Fibroblast of the conjunctiva (primary cell): Measurements from ENCODE around the gene SLC45A1.
"Not testable (repeated sequence)": the region's sequence is repeated elsewhere in the genome, so short reads cannot be mapped to it uniquely, and the experiment has no call there.

ENCODE experiments used
- DNase-seq: peaks from one replicate; pipeline ENCODE4 v3.0.0-alpha.2; 2010; ENCODE audit warnings: low read depth

SLC45A1 gene

GRCh38 chr1:8317647-8318381, at the start of gene SLC45A1:
TSS of gene SLC45A1 (plus strand) at chr1:8318114. CDS start at chr1:8324330, 6,216 bp downstream.
- DNase-seq = no peak

GRCh38 chr1:8273036-8273435, 44.9 kb upstream of the SLC45A1 start:
- DNase-seq = no peak

GRCh38 chr1:8274352-8274751, 43.6 kb upstream of the SLC45A1 start:
- DNase-seq = no peak

DNA sequence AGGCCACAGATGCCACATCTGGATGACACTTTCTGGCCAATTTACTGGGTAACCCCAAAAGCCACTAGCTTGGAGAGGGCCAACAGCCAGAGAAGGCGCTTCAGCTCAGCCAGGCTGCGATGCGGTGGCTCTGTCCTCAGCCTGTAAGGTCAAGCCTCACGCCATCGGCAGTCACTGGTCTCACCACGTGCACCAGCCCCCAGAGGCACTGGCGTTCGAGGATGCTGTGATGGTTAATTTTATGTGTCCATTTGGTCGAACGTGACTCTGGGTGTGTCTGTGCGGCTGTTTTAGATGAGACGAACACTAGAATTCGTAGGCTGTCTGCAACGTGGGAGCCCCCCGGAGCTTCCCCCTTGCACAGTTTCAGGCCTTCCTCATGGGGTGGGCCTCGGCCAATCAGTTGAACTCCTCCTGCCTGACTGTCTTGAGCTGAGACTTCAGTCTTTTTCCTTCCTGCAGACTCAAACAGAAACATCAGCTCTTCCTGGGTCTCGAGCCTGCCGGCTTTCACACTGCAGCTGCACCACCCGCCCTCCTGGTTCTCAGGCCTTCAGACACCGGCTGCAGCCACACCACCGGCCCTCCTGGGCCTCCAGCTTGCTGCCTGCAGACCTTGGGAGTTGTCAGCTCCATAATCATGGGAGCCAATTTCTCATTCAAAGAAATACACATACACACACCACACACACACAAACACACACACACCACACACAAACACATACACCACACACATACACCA, 41.6 kb upstream of the SLC45A1 start:
- DNase-seq = no peak

DNA sequence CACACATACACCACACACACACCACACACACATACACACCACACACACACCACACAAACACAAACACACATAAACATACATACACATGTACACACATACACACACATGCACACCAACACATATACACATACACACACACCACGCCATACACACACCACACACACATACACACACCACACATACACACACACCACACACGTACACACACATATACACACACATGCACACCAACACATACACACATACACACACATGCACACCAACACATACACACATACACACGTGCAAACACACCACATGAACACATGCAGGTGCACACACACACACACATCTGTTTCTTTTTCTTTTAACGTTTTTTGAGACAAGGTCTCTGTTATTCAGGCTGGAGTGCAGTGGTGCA, 41.0 kb upstream of the SLC45A1 start:
- DNase-seq = no peak

DNA sequence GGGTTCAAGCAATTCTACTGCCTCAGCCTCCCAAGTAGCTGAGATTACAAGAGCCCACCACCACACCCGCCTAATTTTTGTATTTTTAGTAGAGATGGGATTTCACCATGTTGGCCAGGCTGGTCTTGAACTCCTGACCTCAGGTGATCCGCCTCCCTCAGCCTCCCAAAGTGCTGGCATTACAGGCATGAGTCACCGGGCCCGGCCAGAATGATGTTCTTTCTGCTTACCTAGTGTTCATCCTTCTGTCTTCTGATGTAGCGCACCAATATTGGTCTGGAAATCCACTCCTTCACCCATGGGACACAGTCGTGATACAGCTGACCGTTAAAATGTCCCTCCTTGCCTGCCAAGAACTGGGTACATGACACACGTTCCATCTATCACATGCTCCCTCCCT, 39.2 kb upstream of the SLC45A1 start:
- DNase-seq = not testable (repeated sequence)

GRCh38 chr1:8281843-8282509, 35.9 kb upstream of the SLC45A1 start:
- no peak for DNase-seq

DNA sequence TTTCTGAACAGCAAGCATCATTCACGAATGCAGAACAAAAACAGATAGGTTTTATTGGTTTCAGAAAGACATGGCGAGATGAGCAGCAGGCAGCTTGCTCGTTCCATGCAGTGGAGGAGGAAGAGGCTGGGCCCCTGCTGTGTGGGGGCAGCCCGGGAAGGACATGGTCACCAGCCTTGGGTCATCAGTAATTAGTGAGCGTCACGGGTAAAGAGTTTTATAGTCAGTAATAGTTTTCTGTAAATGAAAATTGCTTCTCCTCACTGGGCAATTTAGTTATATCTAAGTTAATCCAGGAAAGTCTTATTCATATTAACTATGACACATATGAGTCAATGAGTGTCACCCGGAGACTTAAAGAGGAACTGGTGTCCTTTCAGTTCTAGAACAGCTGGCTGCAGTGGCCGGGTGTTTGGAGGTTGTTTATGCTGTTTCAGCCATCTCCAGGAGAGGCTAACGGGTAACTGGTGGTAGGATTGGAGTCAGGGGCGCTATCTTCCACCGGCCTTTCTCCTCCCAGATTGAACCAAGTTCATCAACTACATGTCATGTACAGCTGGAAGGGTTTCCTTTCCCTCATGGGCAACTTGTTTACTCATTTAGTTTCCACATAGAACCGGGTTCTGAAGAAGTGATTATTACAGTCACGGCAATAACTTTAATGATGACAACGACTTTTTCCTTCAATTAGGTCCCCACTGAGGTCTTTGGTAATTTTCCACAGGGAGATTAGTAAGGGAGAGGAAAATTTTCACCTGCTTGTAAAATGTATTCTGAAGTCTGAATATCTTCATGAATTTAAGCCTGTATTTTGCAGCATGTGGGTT, 34.6 kb upstream of the SLC45A1 start:
- DNase-seq = no peak

DNA sequence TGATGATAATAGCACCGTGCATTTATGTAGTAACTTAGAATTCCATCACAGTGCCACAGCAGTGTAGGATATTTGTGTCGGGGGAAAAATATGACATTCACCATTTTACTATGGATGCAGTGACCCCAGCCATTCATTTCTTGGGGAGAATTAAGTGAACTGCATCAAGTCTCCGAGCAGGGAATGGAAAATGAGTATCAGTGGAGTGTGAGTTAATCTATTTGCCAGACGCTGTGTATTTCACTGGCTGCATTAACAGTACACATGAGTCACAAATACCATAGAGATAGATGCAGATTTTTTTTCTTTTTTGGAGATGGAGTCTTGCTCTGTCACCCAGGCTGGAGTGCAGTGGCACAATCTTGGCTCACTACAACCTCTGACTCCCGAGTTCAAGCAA, 33.8 kb upstream of the SLC45A1 start:
- DNase-seq = peak; percentile 13

GRCh38 chr1:8285103-8285502, 32.8 kb upstream of the SLC45A1 start:
- no peak for DNase-seq

DNA sequence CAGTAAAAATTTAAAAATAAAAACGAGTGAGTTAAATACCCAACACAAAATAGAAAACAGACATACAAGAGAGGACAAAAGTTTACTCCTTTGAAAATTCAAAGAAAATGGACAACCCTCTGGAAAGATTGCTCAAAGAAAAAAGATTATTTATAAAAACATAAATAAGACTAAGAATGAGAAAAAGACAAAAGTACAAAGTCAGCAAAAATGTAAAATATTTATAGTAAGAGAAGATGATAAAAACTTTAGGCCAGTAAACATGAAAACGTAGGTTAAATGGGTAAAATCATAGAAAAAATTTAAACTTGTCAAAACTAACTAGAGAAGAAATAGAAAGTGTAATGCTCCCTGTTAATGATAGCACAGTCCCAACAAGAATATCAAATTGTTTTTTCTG, 31.9 kb upstream of the SLC45A1 start:
- no peak for DNase-seq

DNA sequence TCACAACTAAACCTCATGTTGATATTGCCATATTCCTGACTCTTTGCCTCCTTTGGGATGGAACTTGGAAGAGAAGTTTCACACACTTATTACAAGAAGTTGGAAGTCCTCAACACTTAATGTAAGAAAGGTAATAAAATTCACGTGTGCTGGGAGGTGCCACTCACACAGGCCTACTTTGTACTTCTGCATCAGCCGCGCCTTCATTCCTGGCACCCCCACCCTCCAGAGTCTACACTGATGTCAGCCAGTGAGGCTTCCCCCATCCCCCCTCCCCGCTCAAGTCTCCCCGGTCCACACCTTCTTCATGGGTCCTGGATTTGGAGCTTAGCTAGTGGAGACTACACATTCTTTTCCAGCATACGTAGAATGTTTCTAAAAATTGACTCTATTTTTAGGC, 24.8 kb upstream of the SLC45A1 start:
- DNase-seq = no peak

DNA sequence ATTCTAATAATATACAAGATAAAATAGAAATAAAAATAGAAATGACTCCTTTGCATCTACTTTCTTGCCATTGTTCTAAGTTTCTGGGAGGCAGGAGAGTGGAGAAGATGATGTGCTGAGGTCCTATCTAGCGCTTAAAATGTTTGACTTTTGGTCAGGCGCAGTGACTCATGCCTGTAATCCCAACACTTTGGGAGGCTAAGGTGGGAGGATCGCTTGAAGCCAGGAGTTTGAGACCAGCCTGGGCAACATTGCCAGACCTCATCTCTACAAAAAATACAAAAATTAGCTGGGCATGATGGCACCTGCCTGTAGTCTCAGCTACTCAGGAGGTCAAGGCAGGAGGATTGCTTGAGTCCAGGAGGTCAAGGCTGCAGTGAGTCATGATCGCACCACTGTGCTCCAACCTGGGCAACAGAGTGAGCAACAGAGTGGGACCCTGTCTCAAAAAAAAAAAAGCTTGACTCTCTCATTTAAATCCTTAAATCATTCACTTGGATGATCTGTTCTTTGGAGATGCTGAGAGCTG, 24.2 kb upstream of the SLC45A1 start:
- no peak for DNase-seq

DNA sequence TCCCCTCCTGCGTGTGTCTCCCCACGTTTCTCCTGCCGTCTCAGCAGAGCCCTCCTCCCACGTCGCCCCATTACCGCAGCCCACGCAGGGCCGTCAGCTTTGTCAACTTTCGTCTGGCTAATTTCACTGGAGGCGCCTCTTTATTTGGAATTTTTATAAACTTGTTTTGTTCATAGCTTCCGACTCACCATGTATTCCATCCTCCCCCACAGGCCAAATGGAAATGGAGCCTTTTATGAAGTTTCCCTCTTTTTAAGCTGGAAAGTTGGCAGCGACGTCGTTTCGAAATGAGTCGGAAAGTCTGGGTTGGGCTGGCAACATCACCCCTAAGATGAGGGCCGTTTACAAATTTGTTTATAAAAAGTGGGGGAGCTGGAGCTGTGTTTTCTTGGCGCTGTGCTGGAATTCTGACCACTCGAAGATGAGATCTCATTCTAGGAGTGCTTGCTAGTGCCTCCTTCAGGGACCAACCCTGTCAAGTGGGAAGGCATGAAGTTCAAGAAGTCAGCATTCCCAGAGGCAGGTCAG, 23.7 kb upstream of the SLC45A1 start:
- DNase-seq = no peak

GRCh38 chr1:8297245-8297644, 20.7 kb upstream of the SLC45A1 start:
- DNase-seq = no peak

GRCh38 chr1:8299963-8300362, 18.0 kb upstream of the SLC45A1 start:
- no peak for DNase-seq

DNA sequence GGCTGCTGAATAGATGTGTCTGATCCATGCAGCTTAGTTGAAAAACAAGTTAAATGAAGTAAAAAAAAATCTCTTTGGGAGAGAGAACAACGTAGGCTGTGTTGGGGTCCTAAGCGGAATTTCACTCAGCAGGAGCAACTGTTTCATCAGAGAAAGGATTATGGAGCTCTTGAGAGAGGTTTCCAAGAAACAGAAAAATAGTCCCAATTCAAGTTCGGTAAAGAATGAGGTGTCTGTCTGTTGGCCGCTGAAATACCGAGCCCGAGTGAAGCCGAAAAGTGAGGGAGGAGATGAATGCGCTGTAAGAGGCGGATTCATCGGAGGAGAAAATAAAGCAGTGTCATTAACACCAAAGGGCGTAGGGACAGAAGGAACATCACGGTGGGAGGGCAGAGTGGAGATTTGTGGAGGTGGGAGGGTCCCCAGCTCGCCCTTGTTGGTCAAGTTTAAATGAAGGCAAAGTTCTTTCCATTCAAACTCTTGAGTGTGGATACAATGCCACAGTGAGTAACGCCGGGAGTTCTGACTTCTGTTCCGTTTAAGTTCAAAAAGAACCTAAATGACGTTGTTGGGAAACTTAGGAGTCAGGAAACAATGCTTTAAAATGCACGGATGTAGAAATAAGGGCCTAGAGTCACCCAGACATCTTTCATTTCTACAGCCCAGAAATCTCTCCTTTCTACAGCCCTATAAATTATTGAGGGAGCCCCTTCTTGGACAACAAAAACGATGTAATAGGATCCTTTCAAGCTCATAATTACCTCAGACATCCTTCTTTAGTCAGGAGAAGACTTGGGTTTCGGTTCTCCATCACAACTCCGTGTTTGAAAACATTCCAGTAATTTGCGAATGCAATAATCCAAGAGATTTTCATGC, 15.6 kb upstream of the SLC45A1 start:
- DNase-seq = no peak

GRCh38 chr1:8303141-8303540, 14.8 kb upstream of the SLC45A1 start:
- DNase-seq = no peak

DNA sequence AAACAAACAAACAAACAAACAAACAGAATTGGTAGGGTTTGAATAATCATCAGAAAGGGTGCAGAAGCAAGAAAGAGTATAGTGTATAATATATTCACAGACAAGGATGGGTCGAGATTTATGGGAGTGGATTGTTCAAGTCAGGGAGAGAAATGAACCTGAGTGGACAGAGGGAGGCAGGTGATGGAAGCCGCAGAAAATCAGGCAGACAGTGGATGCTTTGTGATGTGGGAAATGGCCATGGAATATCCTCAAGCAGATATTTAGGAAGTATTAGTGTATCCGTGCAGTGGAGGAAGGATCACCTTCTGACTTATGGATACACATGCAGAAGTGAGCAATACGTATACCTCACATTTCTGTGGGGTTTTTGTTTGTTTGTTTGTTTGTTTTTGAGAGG, 14.0 kb upstream of the SLC45A1 start:
- DNase-seq = no peak

DNA sequence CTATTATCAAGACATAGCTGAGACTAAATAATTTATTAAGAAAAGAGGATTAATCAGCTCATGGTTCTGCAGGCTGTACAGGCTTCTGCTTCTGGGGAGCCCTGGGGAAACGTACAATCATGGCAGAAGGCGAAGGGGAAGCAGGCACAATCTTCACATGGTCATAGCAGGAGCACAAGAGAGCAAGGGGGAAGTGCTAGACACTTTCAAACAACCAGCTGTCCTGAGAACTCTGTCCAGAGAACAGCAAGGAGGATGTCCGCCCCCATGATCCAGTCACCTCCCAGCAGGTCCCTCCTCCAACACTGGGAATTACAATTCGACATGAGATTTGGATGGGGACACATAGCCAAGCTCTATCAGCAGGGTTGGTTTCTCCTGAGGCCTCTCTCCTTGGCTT, 10.3 kb upstream of the SLC45A1 start:
- DNase-seq = no peak
